ENCODE results near the gene SCFD2.

The SCFD2 gene

GRCh38 chr4:52910115-52910514, 455.7 kb downstream of the SCFD2 start:
- DNase-seq: no peak

- no peak for DNase-seq
These were observed 458.4 kb downstream of the SCFD2 start for GRCh38 chr4:52907510-52907909.

- DNase-seq: no peak
These were observed 461.4 kb downstream of the SCFD2 start for GRCh38 chr4:52904421-52904820.

GRCh38 chr4:52903273-52903672, 462.6 kb downstream of the SCFD2 start:
- no peak for DNase-seq

- no peak for DNase-seq
These were observed 471.4 kb downstream of the SCFD2 start for GRCh38 chr4:52894443-52894842.

GRCh38 chr4:52892880-52893279, 473.0 kb downstream of the SCFD2 start:
- no peak for DNase-seq

GRCh38 chr4:52891743-52892142, 474.1 kb downstream of the SCFD2 start:
- no peak for DNase-seq

- no peak for DNase-seq
These were observed 475.4 kb downstream of the SCFD2 start for GRCh38 chr4:52890521-52890791.

- DNase-seq: no peak
These were observed 475.9 kb downstream of the SCFD2 start for GRCh38 chr4:52889778-52890520.

GRCh38 chr4:52889354-52889753, 476.5 kb downstream of the SCFD2 start:
- DNase-seq: no peak

- DNase-seq: no peak
These were observed 480.9 kb downstream of the SCFD2 start for GRCh38 chr4:52884994-52885393.

GRCh38 chr4:52883707-52884669, 481.9 kb downstream of the SCFD2 start:
- no peak for DNase-seq

GRCh38 chr4:52883183-52883621, 482.7 kb downstream of the SCFD2 start:
- no peak for DNase-seq

- no peak for DNase-seq
These were observed 484.9 kb downstream of the SCFD2 start for GRCh38 chr4:52880994-52881393.

GRCh38 chr4:52879471-52879870, 486.4 kb downstream of the SCFD2 start:
- DNase-seq: no peak

- DNase-seq: no peak
These were observed 488.2 kb downstream of the SCFD2 start for GRCh38 chr4:52877694-52878093.

- DNase-seq: no peak
These were observed 488.8 kb downstream of the SCFD2 start for GRCh38 chr4:52877036-52877435.

GRCh38 chr4:52876069-52876468, 489.8 kb downstream of the SCFD2 start:
- DNase-seq: no peak

GRCh38 chr4:52874948-52875347, 490.9 kb downstream of the SCFD2 start:
- no peak for DNase-seq

- DNase-seq: no peak
These were observed 492.0 kb downstream of the SCFD2 start for GRCh38 chr4:52873861-52874343.

- no peak for DNase-seq
These were observed 492.7 kb downstream of the SCFD2 start for GRCh38 chr4:52873191-52873590.

GRCh38 chr4:52870225-52870624, 495.6 kb downstream of the SCFD2 start:
- DNase-seq: no peak

- no peak for DNase-seq
These were observed 496.2 kb downstream of the SCFD2 start for GRCh38 chr4:52869656-52870055.

GRCh38 chr4:52869196-52869595, 496.7 kb downstream of the SCFD2 start:
- DNase-seq: no peak
